Measurements from ENCODE around the gene PPFIA3.

DNA sequence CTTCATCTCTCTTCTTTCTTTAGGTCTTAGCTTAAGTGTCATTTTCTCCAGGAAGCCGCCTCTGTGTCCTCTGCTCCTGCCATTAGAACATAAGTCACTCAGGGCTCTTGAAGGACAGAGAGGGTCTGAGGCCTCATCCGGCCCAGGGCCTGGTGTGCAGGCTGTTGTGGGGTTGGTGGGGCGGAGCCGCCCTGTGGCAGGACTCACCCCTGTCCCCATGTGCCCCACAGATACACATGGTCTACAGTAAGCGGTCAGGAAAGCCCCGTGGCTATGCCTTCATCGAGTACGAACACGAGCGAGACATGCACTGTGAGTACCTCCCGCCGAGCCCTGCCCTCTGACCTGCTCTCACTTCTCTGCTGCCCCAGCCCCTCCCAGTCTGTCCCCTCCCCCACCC lies 18.2 kb upstream of the PPFIA3 start:
- no peak for TF ChIP-seq EZH2 (IDR thresholded peaks at IDR 0.05; ENCODE audit: borderline replicate concordance, low read depth, low read length, severe bottlenecking)
- TF ChIP-seq, protein P1, sequence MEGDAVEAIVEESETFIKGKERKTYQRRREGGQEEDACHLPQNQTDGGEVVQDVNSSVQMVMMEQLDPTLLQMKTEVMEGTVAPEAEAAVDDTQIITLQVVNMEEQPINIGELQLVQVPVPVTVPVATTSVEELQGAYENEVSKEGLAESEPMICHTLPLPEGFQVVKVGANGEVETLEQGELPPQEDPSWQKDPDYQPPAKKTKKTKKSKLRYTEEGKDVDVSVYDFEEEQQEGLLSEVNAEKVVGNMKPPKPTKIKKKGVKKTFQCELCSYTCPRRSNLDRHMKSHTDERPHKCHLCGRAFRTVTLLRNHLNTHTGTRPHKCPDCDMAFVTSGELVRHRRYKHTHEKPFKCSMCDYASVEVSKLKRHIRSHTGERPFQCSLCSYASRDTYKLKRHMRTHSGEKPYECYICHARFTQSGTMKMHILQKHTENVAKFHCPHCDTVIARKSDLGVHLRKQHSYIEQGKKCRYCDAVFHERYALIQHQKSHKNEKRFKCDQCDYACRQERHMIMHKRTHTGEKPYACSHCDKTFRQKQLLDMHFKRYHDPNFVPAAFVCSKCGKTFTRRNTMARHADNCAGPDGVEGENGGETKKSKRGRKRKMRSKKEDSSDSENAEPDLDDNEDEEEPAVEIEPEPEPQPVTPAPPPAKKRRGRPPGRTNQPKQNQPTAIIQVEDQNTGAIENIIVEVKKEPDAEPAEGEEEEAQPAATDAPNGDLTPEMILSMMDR (IDR thresholded peaks at IDR 0.05; ENCODE audit: borderline replicate concordance, extremely low read depth, low read length, poor library complexity, severe bottlenecking): no peak
